Activated T-helper 1 cell treated with anti-CD3 and anti-CD28 coated beads, Interleukin-2, amount 50 U/mL, for 16 hours (primary cell): Measurements from ENCODE around the gene GMCL1.
"Not testable (repeated sequence)": the region's sequence is repeated elsewhere in the genome, so short reads cannot be mapped to it uniquely, and the experiment has no call there.

ENCODE experiments used
- DNase-seq, 2 donors: peaks; one replicate each; pipeline ENCODE4 v3.0.0-alpha.2; 2020; ENCODE audit warnings: low read depth in 1 of 2, low spot score in 1 of 2

GMCL1 gene

GRCh38 chr2:69847068-69847828 lies 17.8 kb downstream of the GMCL1 start:
- no peak for DNase-seq

- no peak for DNase-seq
Measured at GRCh38 chr2:69848186-69848790, 18.8 kb downstream of the GMCL1 start.

GRCh38 chr2:69858261-69858660 lies 28.8 kb downstream of the GMCL1 start:
- no peak for DNase-seq

GRCh38 chr2:69863298-69863697 lies 33.8 kb downstream of the GMCL1 start:
- DNase-seq, result no peak

- DNase-seq, result no peak
Measured at GRCh38 chr2:69888451-69888850, 59.0 kb downstream of the GMCL1 start.

GRCh38 chr2:69889302-69889701 lies 59.8 kb downstream of the GMCL1 start:
- no peak for DNase-seq

GRCh38 chr2:69890881-69891280 lies 61.4 kb downstream of the GMCL1 start:
- DNase-seq, result no peak

GRCh38 chr2:69892838-69893424 lies 63.5 kb downstream of the GMCL1 start:
- not testable (repeated sequence) for DNase-seq

GRCh38 chr2:69893684-69894551 lies 64.5 kb downstream of the GMCL1 start, which contains the start of gene SNRNP27:
SNRNP27 (plus strand) TSS chr2:69893956; CDS start chr2:69893985, 29 bp downstream.
- DNase-seq, result peak; percentile 69 to 72

- DNase-seq, result not testable (repeated sequence)
Measured at GRCh38 chr2:69894737-69895136, 65.3 kb downstream of the GMCL1 start.

GRCh38 chr2:69902213-69902922 lies 72.9 kb downstream of the GMCL1 start:
- no peak for DNase-seq

GRCh38 chr2:69907216-69907615 lies 77.8 kb downstream of the GMCL1 start:
- no peak for DNase-seq

- no peak for DNase-seq
Measured at GRCh38 chr2:69911985-69912563, 82.6 kb downstream of the GMCL1 start.

GRCh38 chr2:69914164-69914949 lies 84.9 kb downstream of the GMCL1 start:
- DNase-seq, result no peak

GRCh38 chr2:69914950-69915945 lies 85.8 kb downstream of the GMCL1 start, which contains the start of gene MXD1:
MXD1 (plus strand) TSS chr2:69915109; CDS start chr2:69915331, 222 bp downstream.
- peak; percentile 99 to 100 for DNase-seq

- no peak for DNase-seq
Measured at GRCh38 chr2:69916106-69916505, 86.6 kb downstream of the GMCL1 start.

GRCh38 chr2:69917852-69918251 lies 88.4 kb downstream of the GMCL1 start:
- no peak for DNase-seq

GRCh38 chr2:69918401-69918800 lies 88.9 kb downstream of the GMCL1 start:
- no peak for DNase-seq
